NCI-H128 (cell line): Measurements from ENCODE around the gene UTP11.
"Not testable (repeated sequence)": the region's sequence is repeated elsewhere in the genome, so short reads cannot be mapped to it uniquely, and the experiment has no call there.

ENCODE experiments used
- DNase-seq: peaks from one replicate; lab custom pipeline; 2025; ENCODE audit not compliant: unreplicated experiment; lab: John Stamatoyannopoulos, UW

Gene UTP11

GRCh38 chr1:38012363-38013226, at the start of gene UTP11:
Gene UTP11 (plus strand): TSS chr1:38012734. CDS start chr1:38012803, 69 bp downstream.
- peak; percentile 98 for DNase-seq

- DNase-seq, result not testable (repeated sequence)
Observed at GRCh38 chr1:37964106-37964505, 48.4 kb upstream of the UTP11 start.

GRCh38 chr1:37965301-37965700, 47.2 kb upstream of the UTP11 start:
- DNase-seq, result no peak

GRCh38 chr1:37973684-37974083, 38.9 kb upstream of the UTP11 start:
- DNase-seq, result not testable (repeated sequence)

- no peak for DNase-seq
Observed at GRCh38 chr1:37974567-37974966, 38.0 kb upstream of the UTP11 start.

- DNase-seq, result not testable (repeated sequence)
Observed at GRCh38 chr1:37975083-37975482, 37.5 kb upstream of the UTP11 start.

GRCh38 chr1:37978541-37978940, 34.0 kb upstream of the UTP11 start:
- no peak for DNase-seq

- DNase-seq, result no peak
Observed at GRCh38 chr1:37983546-37983945, 29.0 kb upstream of the UTP11 start.

GRCh38 chr1:37987679-37988078, 24.9 kb upstream of the UTP11 start:
- DNase-seq, result no peak

GRCh38 chr1:37989361-37989930, 23.1 kb upstream of the UTP11 start:
- no peak for DNase-seq

- no peak for DNase-seq
Observed at GRCh38 chr1:37994886-37995566, 17.5 kb upstream of the UTP11 start.

GRCh38 chr1:37995751-37996345, 16.7 kb upstream of the UTP11 start:
- no peak for DNase-seq

- DNase-seq, result no peak
Observed at GRCh38 chr1:37997256-37998088, 15.1 kb upstream of the UTP11 start.

GRCh38 chr1:37998089-37998808, 14.3 kb upstream of the UTP11 start:
- DNase-seq, result no peak

GRCh38 chr1:37998913-37999429, 13.6 kb upstream of the UTP11 start:
- DNase-seq, result no peak

- no peak for DNase-seq
Observed at GRCh38 chr1:37999430-38000232, 12.9 kb upstream of the UTP11 start.

GRCh38 chr1:38000233-38000528, 12.4 kb upstream of the UTP11 start:
- DNase-seq, result no peak

GRCh38 chr1:38000529-38001455, 11.7 kb upstream of the UTP11 start:
- DNase-seq, result no peak
